Stimulated activated naive CD8-positive, alpha-beta T cell treated with anti-CD3 and anti-CD28 coated beads, Interleukin-15, Interleukin-2, amounts not matched to agents 100 ng/mL and 50 ng/mL, for 24 hours (primary cell): ENCODE measurements around the gene OR2T27.
"Not testable (repeated sequence)": the region's sequence is repeated elsewhere in the genome, so short reads cannot be mapped to it uniquely, and the experiment has no call there.

Experiments
- H3K27ac Mint-ChIP-seq: one replicate; pipeline ENCODE4 v1.8.0; 2021; ENCODE audit warnings: mild to moderate bottlenecking, mixed read lengths
- H3K27me3 Mint-ChIP-seq: one replicate; pipeline ENCODE4 v1.8.0; 2021; ENCODE audit warnings: mixed read lengths
- H3K36me3 Mint-ChIP-seq: one replicate; pipeline ENCODE4 v1.8.0; 2021; ENCODE audit warnings: low read depth, mixed read lengths
- H3K4me1 Mint-ChIP-seq: one replicate; pipeline ENCODE4 v1.8.0; 2021; ENCODE audit warnings: low read depth, mixed read lengths
- H3K4me3 Mint-ChIP-seq: one replicate; pipeline ENCODE4 v1.8.0; 2021; ENCODE audit warnings: mild to moderate bottlenecking, mixed read lengths
- H3K9me3 Mint-ChIP-seq: one replicate; pipeline ENCODE4 v1.8.0; 2021; ENCODE audit warnings: mixed read lengths

The OR2T27 gene

DNA sequence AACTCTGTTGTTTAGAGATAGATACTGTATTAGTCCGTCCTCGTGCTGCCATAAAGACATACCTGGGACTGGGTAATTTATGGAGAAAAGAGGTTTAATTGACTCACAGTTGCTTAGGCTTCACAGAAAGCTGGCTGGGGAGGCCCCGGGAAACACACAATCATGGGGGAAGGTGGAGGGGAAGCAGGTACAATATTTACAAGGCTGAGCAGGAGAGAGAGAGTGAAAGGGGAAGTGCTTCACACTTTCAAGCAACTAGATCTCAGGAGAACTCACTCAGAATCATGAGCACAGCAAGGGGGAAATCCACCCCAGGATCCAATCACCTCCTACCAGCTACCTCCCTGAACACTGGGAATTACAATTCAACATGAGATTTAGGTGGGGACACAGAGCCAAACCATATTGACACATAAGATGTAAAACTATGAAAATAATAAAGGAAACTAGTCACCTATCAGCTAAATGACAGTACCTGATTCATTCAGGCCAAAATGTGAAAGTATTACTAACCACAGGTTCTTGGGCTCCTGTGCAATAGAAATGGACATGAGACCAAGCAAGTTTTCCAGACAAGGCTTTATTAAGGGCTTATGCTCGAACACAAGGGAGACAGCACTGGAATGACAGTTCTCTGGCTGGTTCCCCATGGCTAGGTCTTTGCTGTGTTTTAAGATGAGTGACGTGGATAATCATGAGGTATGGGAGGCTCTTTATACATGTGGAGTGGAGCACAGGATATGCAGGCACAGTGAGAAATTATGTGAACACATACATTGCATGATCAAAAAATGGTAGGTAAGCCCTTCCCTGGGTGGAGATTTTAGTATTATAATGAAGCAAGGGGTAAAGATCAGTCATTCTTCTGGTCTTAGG, 8.4 kb upstream of the OR2T27 start:
- not testable (repeated sequence) for H3K4me1 Mint-ChIP-seq, H3K27ac Mint-ChIP-seq, H3K4me3 Mint-ChIP-seq, H3K27me3 Mint-ChIP-seq, H3K9me3 Mint-ChIP-seq, H3K36me3 Mint-ChIP-seq

DNA sequence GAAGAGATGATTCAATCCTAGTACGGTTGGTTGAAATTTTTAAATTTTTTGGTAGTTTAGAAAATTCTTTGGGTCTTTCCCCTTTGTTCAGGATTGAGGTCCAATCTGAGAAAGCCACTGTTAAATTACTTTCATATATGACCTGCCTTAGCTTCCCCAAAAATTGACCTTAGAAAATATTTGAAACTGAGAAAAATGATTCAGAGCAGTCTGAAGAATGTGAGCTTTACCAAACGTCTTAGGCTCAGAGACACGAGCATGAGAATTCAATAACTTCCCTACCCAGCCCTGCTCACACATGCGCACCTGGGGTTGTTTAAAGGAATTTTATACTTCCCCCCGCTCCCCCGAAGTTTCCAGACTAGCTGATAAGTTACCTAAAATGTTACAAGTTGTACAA, 1.5 kb upstream of the OR2T27 start:
- not testable (repeated sequence) for H3K9me3 Mint-ChIP-seq, H3K27me3 Mint-ChIP-seq, H3K4me1 Mint-ChIP-seq, H3K27ac Mint-ChIP-seq, H3K4me3 Mint-ChIP-seq, H3K36me3 Mint-ChIP-seq

DNA sequence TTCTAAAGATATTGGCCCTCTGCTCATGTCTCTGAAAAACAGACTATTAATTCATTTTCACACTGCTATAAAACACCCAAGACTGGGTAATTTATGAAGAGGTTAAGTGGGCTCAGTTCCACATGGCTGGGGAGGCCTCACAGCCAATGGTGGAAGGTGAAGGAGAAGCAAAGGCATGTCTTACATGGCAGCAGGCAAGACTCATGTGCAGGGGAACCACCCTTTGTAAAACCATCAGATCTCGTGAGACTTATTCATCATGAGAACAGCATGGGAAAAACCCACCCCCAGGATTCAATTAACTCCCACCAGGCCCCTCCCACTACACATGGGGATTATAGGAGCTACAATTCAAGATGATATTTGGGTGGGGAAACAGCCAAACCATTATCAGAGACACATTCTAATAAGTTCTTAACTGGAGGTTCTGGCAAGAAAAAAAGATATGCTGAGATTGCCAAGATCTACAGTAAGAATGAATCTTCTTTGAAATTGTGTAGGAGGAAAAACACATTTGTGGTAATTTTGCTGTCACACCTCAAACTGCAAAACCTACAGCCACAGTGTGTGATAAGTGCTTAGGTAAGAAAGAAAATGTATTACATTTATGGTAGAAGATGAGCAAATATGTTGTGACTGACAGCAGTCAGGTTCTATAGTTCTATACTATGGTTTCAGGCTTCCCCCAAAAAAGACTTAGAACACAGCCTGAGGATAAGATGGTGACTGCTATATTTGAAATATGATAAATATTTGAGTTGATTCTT, 6.4 kb downstream of the OR2T27 start:
- not testable (repeated sequence) for H3K9me3 Mint-ChIP-seq, H3K27ac Mint-ChIP-seq, H3K27me3 Mint-ChIP-seq, H3K36me3 Mint-ChIP-seq, H3K4me3 Mint-ChIP-seq, H3K4me1 Mint-ChIP-seq

- H3K36me3 Mint-ChIP-seq, H3K27ac Mint-ChIP-seq, H3K9me3 Mint-ChIP-seq, H3K4me3 Mint-ChIP-seq, H3K4me1 Mint-ChIP-seq, H3K27me3 Mint-ChIP-seq: not testable (repeated sequence)
Measured at GRCh38 chr1:248645178-248645577, 10.2 kb downstream of the OR2T27 start, which contains the start of gene OR2T35. OR2T35 (minus strand) TSS chr1:248645278; CDS start chr1:248639258, 6,020 bp downstream.

- not testable (repeated sequence) for H3K4me1 Mint-ChIP-seq, H3K9me3 Mint-ChIP-seq, H3K36me3 Mint-ChIP-seq, H3K4me3 Mint-ChIP-seq, H3K27ac Mint-ChIP-seq, H3K27me3 Mint-ChIP-seq
Measured at GRCh38 chr1:248642971-248643651, 12.2 kb downstream of the OR2T27 start.

DNA sequence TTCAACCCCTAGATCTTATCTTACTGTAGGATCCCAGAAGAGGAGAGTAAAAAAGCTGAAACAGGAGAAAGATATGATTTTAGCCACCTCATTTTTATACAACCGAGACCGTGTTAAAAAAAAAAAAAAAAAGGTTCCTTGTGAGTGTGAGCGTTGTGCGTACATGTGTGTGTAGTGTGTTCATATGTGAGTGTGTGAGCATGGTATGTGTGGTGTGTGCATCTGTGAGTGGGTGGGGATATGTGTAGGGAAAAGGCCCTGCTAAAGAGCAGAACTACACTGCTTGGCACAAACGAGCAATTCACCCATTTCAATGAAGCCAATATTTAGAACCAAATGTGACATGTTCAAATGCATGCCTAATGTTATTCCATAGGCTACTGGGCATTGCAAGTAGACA, 13.7 kb downstream of the OR2T27 start:
- H3K9me3 Mint-ChIP-seq, H3K27me3 Mint-ChIP-seq, H3K36me3 Mint-ChIP-seq, H3K4me1 Mint-ChIP-seq, H3K4me3 Mint-ChIP-seq, H3K27ac Mint-ChIP-seq: not testable (repeated sequence)

GRCh38 chr1:248640906-248641305, 14.4 kb downstream of the OR2T27 start:
- not testable (repeated sequence) for H3K36me3 Mint-ChIP-seq, H3K9me3 Mint-ChIP-seq, H3K27ac Mint-ChIP-seq, H3K27me3 Mint-ChIP-seq, H3K4me3 Mint-ChIP-seq, H3K4me1 Mint-ChIP-seq

- not testable (repeated sequence) for H3K4me3 Mint-ChIP-seq, H3K36me3 Mint-ChIP-seq
Measured at GRCh38 chr1:248639652-248640051, 15.7 kb downstream of the OR2T27 start.

GRCh38 chr1:248636612-248637011, 18.7 kb downstream of the OR2T27 start:
- H3K4me1 Mint-ChIP-seq, H3K4me3 Mint-ChIP-seq, H3K27ac Mint-ChIP-seq, H3K9me3 Mint-ChIP-seq, H3K27me3 Mint-ChIP-seq, H3K36me3 Mint-ChIP-seq: not testable (repeated sequence)

More at GRCh38 chr1:248639652-248640051, 15.7 kb downstream of the OR2T27 start:
- not testable (repeated sequence) for H3K27ac Mint-ChIP-seq, H3K9me3 Mint-ChIP-seq, H3K4me1 Mint-ChIP-seq, H3K27me3 Mint-ChIP-seq

- H3K4me3 Mint-ChIP-seq, H3K27me3 Mint-ChIP-seq, H3K36me3 Mint-ChIP-seq, H3K4me1 Mint-ChIP-seq, H3K27ac Mint-ChIP-seq, H3K9me3 Mint-ChIP-seq: not testable (repeated sequence)
Measured at GRCh38 chr1:248634991-248635390, 20.3 kb downstream of the OR2T27 start, which contains the start of gene OR2T11. OR2T11 (minus strand) TSS chr1:248635091; CDS start chr1:248627128, 7,963 bp downstream.

- H3K27me3 Mint-ChIP-seq, result no peaks in the 10 kb centered on the region
- no peak overlapping the region for H3K4me3 Mint-ChIP-seq
- H3K4me1 Mint-ChIP-seq, result no peaks in the 10 kb centered on the region
- H3K9me3 Mint-ChIP-seq, result no peaks in the 10 kb centered on the region
- H3K36me3 Mint-ChIP-seq, result no peaks in the 10 kb centered on the region
- no peak overlapping the region for H3K27ac Mint-ChIP-seq
Measured at GRCh38 chr1:248631354-248632008, 23.8 kb downstream of the OR2T27 start.

GRCh38 chr1:248630551-248630950, 24.8 kb downstream of the OR2T27 start:
- Mint-ChIP-seq H3K4me3 (no peak overlapping the region), H3K27ac (no peak overlapping the region), H3K27me3 (no peaks in the 10 kb centered on the region), H3K36me3 (no peaks in the 10 kb centered on the region), H3K4me1 (no peaks in the 10 kb centered on the region), H3K9me3 (no peaks in the 10 kb centered on the region)

DNA sequence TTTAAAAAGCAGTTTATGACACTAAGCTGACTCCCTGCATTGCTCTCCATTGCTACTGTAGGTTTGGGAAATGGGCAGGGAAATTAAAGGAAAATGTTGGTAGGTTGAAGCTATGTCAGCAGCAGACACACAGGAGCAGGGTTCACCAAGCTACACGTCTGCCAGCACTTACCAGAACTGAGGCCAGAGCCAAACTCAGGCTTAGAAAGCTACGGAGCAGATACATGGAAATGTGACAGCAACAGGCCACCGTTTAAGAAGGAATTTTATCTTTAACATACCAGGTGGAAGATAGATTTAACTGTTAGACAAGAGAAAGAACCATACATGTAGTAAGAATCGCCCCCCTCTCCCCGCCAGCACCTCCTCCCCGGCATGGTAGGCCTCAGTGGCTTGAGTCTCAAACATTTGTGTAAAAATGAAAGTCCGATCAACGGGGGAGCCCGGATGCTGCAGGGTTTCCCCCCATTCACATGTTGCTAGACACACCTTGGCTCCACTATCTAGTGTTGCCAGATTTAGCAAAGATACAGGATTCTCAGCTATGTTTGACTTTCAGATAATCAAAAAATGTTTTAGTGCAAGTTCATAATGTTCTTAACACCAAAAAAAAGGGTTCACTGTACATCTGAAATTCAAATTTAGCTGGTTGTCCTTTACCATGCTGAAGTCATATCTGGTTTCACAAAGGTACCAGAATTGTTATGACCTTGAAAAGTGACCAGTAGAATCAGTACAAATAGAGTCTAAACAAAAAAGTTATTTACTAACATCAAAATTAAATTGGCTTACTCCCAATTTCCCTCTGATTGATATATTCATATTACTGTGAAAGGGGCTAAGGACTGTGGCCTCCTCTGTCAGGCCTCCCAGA, 27.1 kb downstream of the OR2T27 start:
- no peaks in the 10 kb centered on the region for H3K36me3 Mint-ChIP-seq
- H3K9me3 Mint-ChIP-seq, result no peaks in the 10 kb centered on the region
- H3K27me3 Mint-ChIP-seq, result no peaks in the 10 kb centered on the region
- no peak overlapping the region for H3K27ac Mint-ChIP-seq
- no peak overlapping the region for H3K4me3 Mint-ChIP-seq
- H3K4me1 Mint-ChIP-seq, result no peaks in the 10 kb centered on the region

DNA sequence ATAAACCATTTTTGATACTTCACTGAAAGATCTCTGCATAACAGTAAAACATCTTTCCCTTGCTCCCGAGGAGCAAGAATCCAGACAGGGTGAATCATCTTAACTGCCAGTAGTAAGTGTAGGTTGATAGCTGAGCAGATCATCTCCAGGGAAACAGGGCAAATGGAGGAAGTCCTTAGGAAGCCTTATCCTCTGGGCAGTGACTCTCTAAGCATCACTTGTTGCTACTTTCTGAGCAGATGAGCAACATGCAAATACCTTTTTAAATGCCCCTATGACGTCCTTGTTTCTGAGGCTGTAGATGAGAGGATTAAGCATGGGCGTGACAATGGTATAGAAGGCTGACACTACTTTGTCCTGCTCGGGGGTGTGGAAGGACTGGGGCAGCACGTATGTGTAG, 29.4 kb downstream of the OR2T27 start:
- H3K27ac Mint-ChIP-seq, result no peak overlapping the region

More for the DNA sequence above, 29.4 kb downstream of the OR2T27 start:
- no peaks in the 10 kb centered on the region for H3K36me3 Mint-ChIP-seq
- H3K4me1 Mint-ChIP-seq, result no peaks in the 10 kb centered on the region
- no peak overlapping the region for H3K4me3 Mint-ChIP-seq
- no peaks in the 10 kb centered on the region for H3K27me3 Mint-ChIP-seq
- H3K9me3 Mint-ChIP-seq, result no peaks in the 10 kb centered on the region
